8988T (cell line): ENCODE measurements around the gene ARMS2.

Source experiments
- DNase-seq: peaks from one replicate; pipeline ENCODE4 v3.0.0; 2011

Gene ARMS2, protein sequence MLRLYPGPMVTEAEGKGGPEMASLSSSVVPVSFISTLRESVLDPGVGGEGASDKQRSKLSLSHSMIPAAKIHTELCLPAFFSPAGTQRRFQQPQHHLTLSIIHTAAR

DNA sequence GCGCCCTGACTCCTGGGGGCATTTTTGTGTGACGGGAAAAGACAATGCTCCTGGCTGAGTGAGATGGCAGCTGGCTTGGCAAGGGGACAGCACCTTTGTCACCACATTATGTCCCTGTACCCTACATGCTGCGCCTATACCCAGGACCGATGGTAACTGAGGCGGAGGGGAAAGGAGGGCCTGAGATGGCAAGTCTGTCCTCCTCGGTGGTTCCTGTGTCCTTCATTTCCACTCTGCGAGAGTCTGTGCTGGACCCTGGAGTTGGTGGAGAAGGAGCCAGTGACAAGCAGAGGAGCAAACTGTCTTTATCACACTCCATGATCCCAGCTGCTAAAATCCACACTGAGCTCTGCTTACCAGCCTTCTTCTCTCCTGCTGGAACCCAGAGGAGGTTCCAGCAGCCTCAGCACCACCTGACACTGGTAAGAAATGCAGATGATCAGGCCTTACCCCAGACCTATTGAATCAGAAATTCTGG lies at the start of gene ARMS2:
ARMS2 (plus strand) TSS at position 51 of the 478 bp plus-strand sequence; CDS start at position 126, 75 bp downstream.
- no peak for DNase-seq

- DNase-seq, result no peak
Measured at GRCh38 chr10:122407375-122408125, 46.9 kb upstream of the ARMS2 start.

DNA sequence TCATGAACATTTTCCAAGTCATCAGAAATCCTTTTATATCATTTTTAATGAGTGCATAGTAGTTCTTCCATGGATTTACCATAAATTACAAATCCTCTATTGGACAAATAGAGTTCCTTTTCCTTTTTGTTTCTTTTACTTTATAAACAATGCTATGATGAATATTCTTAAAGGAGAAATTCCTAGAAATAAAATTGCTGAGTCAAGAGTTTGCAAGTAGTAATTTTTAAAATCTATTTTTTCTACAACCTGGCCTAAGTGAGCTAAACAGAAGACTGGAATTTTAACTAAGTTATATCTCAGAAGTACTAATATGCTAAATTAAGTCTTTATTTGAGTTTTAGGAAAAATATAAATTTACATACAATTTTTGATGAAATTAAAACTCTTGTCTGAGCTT lies 41.1 kb upstream of the ARMS2 start:
- DNase-seq, result no peak

GRCh38 chr10:122417667-122418066 lies 36.8 kb upstream of the ARMS2 start:
- no peak for DNase-seq

- DNase-seq, result no peak
Measured at GRCh38 chr10:122419016-122419415, 35.4 kb upstream of the ARMS2 start.

GRCh38 chr10:122419876-122420623 lies 34.4 kb upstream of the ARMS2 start:
- no peak for DNase-seq

DNA sequence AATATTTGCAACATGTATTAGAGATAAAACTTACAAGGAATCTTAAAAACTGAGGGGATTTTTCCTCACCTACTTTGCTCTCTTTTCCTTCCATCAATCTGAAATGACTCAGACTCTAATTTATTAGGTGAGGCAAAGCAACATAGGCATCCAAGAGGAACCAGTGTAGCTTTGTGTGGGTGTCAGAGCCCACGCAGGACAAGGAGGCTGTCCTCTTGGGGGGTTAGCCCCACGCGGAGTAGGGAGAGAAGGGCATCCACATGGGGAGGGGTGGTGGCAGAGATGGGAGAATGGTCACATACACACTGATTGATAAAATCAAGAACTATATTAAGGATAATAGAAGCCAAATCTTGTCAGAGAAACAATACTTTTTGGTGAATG lies 33.8 kb upstream of the ARMS2 start:
- no peak for DNase-seq

DNA sequence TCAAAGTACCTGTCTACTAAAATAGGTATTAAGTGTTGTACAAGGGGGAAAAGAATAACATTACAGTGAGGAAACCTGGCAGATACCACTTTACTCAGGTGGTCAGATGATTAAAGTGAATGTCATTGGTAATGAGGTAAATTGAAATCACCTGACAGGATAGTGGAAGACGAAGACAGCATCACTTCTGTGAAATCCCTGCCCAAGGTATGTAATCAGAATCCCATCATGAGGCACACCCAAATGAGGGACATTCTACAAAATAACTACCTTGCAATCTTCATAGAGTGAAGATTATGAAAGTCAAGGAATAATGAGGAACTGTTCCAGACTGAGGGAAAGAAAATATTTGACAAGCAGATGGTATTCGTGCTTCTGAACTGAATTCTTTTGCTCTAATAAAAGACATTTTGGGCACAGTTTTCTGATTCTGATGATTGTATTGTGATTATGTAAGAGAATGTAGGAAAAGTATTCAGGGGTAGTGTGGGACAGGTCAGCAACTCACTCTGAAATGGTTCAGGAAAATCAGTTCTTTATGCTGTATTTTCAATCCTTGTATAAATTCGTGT lies 33.3 kb upstream of the ARMS2 start:
- DNase-seq, result no peak

- no peak for DNase-seq
Measured at GRCh38 chr10:122421742-122422141, 32.7 kb upstream of the ARMS2 start.

DNA sequence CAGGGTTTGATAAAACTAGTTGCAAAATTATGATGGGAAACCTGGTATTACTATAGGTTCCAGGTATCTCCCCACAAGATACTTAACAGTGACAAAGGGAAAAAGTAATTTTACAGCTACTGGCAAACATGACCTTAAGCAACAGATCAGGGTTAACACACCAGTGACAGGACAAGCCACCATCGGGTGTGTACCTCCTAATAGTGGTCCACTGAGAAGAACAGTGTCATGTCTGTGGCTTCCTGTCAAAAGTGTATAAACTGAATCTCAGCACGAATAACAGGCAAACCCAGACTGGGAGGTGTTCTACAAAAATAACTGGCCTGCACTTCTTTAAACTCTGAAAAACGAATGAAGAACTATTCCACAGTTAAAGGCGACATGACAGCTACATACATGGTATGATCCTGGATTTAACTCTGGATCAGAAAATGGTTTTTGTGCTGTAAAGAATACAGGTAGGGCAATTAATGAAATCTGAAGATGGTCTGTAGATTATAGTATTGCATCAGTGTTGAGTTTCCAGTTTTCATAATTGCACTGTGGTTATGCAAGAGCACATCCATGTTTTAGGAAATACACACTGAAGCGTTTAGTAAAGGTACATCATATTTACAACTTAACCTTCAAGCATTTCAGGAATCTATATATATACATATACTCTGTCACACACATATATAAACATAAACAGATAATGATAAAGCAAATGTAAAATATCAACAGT lies 32.0 kb upstream of the ARMS2 start:
- DNase-seq, result no peak

- no peak for DNase-seq
Measured at GRCh38 chr10:122424059-122424458, 30.4 kb upstream of the ARMS2 start.

DNA sequence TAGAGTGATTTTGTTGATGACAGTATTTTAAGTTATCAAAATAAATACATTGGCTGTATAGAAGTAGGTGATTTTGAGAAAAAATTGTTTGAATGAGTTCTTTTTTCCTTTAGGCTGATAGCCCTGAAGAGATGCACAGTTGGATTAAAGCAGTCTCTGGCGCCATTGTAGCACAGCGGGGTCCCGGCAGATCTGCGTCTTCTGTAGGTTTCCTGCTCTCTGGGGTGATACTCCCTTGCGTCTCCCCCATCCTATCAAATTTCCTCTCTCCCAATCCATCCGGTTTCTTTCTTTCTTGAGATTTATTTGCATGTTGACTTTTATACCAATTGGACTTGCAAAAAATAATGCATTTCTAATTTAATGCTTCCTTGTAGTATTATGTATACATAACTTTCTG lies 27.6 kb upstream of the ARMS2 start:
- no peak for DNase-seq

DNA sequence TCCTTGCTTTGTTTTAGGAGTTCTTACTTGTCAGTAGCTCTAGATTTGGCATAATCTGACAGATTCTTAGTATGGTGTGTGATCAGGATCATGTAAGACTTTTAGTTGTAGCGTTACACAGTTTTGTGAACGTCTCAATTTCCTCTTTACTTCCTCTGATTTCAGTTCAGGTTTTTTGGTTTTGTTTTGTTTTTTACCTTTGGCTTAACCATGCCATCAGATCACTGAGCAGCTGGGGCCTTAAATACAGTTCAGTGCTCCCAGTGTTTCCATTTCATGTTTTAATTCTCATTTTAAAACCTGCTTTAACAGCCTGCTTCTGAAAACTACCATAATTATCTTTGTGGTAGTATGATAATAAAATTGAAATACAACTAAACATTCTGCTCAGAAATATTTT lies 27.2 kb upstream of the ARMS2 start:
- no peak for DNase-seq

- no peak for DNase-seq
Measured at GRCh38 chr10:122435212-122435827, 19.1 kb upstream of the ARMS2 start.

DNA sequence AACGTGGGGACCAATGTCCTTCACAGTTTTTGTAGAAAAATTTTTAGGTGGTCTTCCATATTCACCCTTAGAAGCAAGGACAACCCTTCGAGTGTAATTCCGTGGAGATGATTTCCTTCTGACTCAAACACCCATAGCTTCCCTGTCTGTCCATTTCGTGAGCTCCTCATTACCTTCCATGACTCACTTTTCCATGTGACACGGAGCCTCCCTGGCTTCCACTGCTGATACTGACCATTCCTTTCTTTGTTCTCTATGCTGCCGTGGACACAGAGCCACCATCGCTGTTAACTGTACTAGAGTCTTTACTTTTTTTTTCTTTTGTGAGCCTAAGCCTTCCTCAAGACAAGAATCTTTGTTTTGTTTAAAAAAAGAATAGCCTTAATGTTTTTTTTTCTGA lies 12.5 kb upstream of the ARMS2 start:
- DNase-seq, result no peak

- DNase-seq, result no peak
Measured at GRCh38 chr10:122445469-122445868, 9.0 kb upstream of the ARMS2 start.

DNA sequence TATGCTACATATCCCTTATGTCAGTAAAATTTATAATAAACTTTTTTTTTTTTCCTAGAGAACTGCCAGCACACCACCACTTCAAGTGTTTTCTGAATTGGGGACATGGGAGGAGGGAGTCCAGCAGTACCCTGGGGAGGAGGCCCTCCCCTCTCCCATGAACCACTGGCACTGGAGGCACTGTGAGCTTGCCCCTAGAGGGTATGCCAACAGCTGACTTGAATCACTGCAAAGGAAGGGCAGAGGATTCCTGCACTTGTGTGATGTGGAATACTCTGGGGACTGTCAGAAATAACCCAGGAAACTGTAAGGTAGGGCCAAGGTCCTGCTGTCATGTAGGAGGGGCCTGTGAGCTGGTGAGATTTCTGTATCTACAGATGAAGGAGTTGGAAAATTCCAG lies 8.5 kb upstream of the ARMS2 start:
- no peak for DNase-seq

GRCh38 chr10:122446668-122447423 lies 7.6 kb upstream of the ARMS2 start:
- no peak for DNase-seq

DNA sequence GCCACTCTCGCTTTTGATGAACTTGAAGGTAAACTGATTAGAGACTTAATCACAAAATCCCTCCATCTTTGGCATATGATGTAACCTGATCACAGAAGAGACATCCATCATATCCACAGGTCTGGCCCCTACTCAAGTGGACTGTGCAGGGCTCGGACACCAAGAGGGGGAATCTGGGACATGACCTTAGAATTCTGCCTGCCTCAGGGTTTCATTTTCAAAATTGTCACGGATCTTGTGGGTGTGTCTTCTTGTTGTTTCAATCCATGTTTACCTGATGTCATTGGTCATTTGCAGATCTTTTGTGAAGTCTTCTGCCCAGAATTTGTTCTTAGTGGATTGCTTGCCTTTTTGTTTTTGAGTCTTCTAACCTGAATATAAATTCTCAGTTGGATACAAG lies 5.9 kb upstream of the ARMS2 start:
- no peak for DNase-seq

GRCh38 chr10:122449153-122449552 lies 5.3 kb upstream of the ARMS2 start:
- no peak for DNase-seq

- no peak for DNase-seq
Measured at GRCh38 chr10:122450353-122450990, 4.0 kb upstream of the ARMS2 start.
